SK-N-SH (cell line): ENCODE data around the gene C10orf90. TPM values are rescaled to one million over a fixed set of nuclear protein-coding genes. Genes with fewer than 3 reads are reported as not detected.

Source experiments
- CTCF ChIA-PET: fragments of 300-600, 350-600 bp; formaldehyde crosslinking; extraction: SDS; loops from one replicate; lab custom pipeline; 2021; lab: Yijun Ruan, JAX
- POLR2A ChIA-PET: fragments of 350-600 bp; sonication (Branson Sonifier 250); formaldehyde crosslinking; extraction: SDS; loops from one replicate; lab custom pipeline; 2020; ENCODE audit warnings: antibody characterized with exemption, inconsistent platforms; lab: Yijun Ruan, JAX
- DNase-seq: peaks from one replicate; pipeline ENCODE4 v3.0.0; 2012
- H2AFZ ChIP-seq: fragments of 200-600 bp; sonication (generic); 2 replicates; pipeline ENCODE4 v1.8.1; 2016; ENCODE audit warnings: antibody characterized with exemption, mild to moderate bottlenecking, low read depth
- H3F3A ChIP-seq: fragments of 200-600 bp; sonication (generic); replicated peaks from 2 replicates; pipeline ENCODE3; 2016; ENCODE audit warnings: antibody characterized with exemption, mild to moderate bottlenecking; ENCODE audit not compliant: insufficient read depth
- H3K27ac ChIP-seq, 2 experiments: fragments of 200-500 bp in 1 of 2; fragments of 200-600 bp in 1 of 2; sonication (Bioruptor generic) in 1 of 2; sonication (generic), shearing (Covaris generic) in 1 of 2; 2 replicates each; pipeline versions ENCODE4 v1.5.1 to v1.6.1; 2014 to 2016; ENCODE audit warnings: low read depth in 2 of 2, inconsistent platforms in 1 of 2, low read length in 1 of 2, mild to moderate bottlenecking in 1 of 2, mixed read lengths in 1 of 2
- H3K27me3 ChIP-seq: fragments of 200-600 bp; sonication (generic), shearing (Covaris generic); 2 replicates; pipeline ENCODE4 v1.6.1; 2016; ENCODE audit warnings: mixed run types; ENCODE audit not compliant: insufficient read depth
- H3K36me3 ChIP-seq, 2 experiments: fragments of 200-500 bp in 1 of 2; fragments of 200-600 bp in 1 of 2; sonication (Bioruptor generic) in 1 of 2; sonication (generic) in 1 of 2; replicated peaks in 1 of 2; 2 replicates each; pipeline versions ENCODE3 to v1.5.1; 2014 to 2016; ENCODE audit warnings: low read length in 1 of 2, mild to moderate bottlenecking in 1 of 2; ENCODE audit not compliant: insufficient read depth in 2 of 2, control insufficient read depth in 1 of 2
- H3K4me1 ChIP-seq, 2 experiments: fragments of 200-500 bp in 1 of 2; fragments of 200-600 bp in 1 of 2; sonication (Bioruptor generic) in 1 of 2; sonication (generic), shearing (Covaris generic) in 1 of 2; 2 replicates each; pipeline versions ENCODE4 v1.5.1 to v1.6.1; 2014 to 2016; ENCODE audit warnings: low read depth in 1 of 2, low read length in 1 of 2, mixed run types in 1 of 2; ENCODE audit not compliant: insufficient read depth in 2 of 2, control insufficient read depth in 1 of 2
- H3K4me2 ChIP-seq: fragments of 200-600 bp; sonication (generic), shearing (Covaris generic); 2 replicates; pipeline ENCODE4 v1.6.1; 2017; ENCODE audit warnings: mixed run types
- H3K4me3 ChIP-seq, 2 experiments: fragments of 200-500 bp in 1 of 2; fragments of 200-600 bp in 1 of 2; sonication (Bioruptor generic) in 1 of 2; sonication (generic), shearing (Covaris generic) in 1 of 2; 2 replicates each; pipeline versions ENCODE4 v1.5.1 to v1.8.1; 2014 to 2016; ENCODE audit warnings: low read depth in 2 of 2, inconsistent platforms in 1 of 2, low read length in 1 of 2, mild to moderate bottlenecking in 1 of 2, mixed read lengths in 1 of 2, moderate library complexity in 1 of 2
- H3K79me2 ChIP-seq: fragments of 200-600 bp; sonication (generic); 2 replicates; pipeline ENCODE4 v1.8.1; 2017; ENCODE audit warnings: mild to moderate bottlenecking; ENCODE audit not compliant: insufficient read depth
- H3K9ac ChIP-seq: fragments of 200-600 bp; sonication (generic); 2 replicates; pipeline ENCODE4 v1.6.1; 2017; ENCODE audit warnings: mixed run types
- H3K9me2 ChIP-seq: fragments of 200-600 bp; sonication (generic); 2 replicates; pipeline ENCODE4 v1.6.1; 2017; ENCODE audit warnings: mixed run types
- H3K9me3 ChIP-seq: fragments of 200-600 bp; sonication (generic); 2 replicates; pipeline ENCODE4 v1.6.1; 2017; ENCODE audit warnings: mixed run types, mild to moderate bottlenecking, moderate library complexity
- H4K20me1 ChIP-seq: fragments of 200-600 bp; sonication (generic); 2 replicates; pipeline ENCODE4 v1.6.1; 2017; ENCODE audit warnings: mild to moderate bottlenecking, mixed run types; ENCODE audit not compliant: insufficient read depth
- ELF1 ChIP-seq: IDR thresholded peaks from 2 replicates; pipeline ENCODE4 v1.4.0; 2012
- EP300 ChIP-seq, 2 experiments: IDR thresholded peaks; 2 replicates each; pipeline versions ENCODE4 v1.4.0 to v1.6.1; 2012; ENCODE audit warnings: borderline replicate concordance in 1 of 2, low read depth in 1 of 2, low read length in 1 of 2
- EZH2phosphoT487 ChIP-seq: fragments of 200-600 bp; sonication (generic); IDR thresholded peaks from 2 replicates; pipeline ENCODE4 v1.6.1; 2017; ENCODE audit warnings: low read depth, mixed run types, mild to moderate bottlenecking, antibody characterized with exemption, moderate library complexity, borderline replicate concordance
- FOSL2 ChIP-seq: IDR thresholded peaks from 2 replicates; pipeline ENCODE4 v1.4.0; 2012; ENCODE audit warnings: low read depth, mild to moderate bottlenecking, moderate library complexity, borderline replicate concordance
- FOXM1 ChIP-seq: IDR thresholded peaks from 2 replicates; pipeline ENCODE4 v1.4.0; 2012; ENCODE audit warnings: low read depth, mild to moderate bottlenecking
- GABPA ChIP-seq: IDR thresholded peaks from 2 replicates; pipeline ENCODE4 v1.4.0; 2012; ENCODE audit warnings: low read depth, mild to moderate bottlenecking
- JUND ChIP-seq: IDR thresholded peaks from 2 replicates; pipeline ENCODE4 v1.4.0; 2012
- MXI1 ChIP-seq: IDR thresholded peaks from 2 replicates; pipeline ENCODE4 v1.6.1; 2012; ENCODE audit warnings: mild to moderate bottlenecking, low read depth, low read length, improper control_type of control experiment
- NRF1 ChIP-seq: IDR thresholded peaks from 2 replicates; pipeline ENCODE4 v1.6.1; 2012; ENCODE audit warnings: low read depth, mild to moderate bottlenecking, low read length
- RAD21 ChIP-seq: IDR thresholded peaks from 2 replicates; pipeline ENCODE4 v1.6.1; 2012; ENCODE audit warnings: mild to moderate bottlenecking, low read length
- RCOR1 ChIP-seq: fragments of 150-350 bp; IDR thresholded peaks from 2 replicates; pipeline ENCODE4 v1.6.1; 2017; ENCODE audit warnings: antibody characterized with exemption, low read length
- RFX5 ChIP-seq: IDR thresholded peaks from 2 replicates; pipeline ENCODE4 v1.6.1; 2012; ENCODE audit warnings: mild to moderate bottlenecking, improper control_type of control experiment, low read length
- TAF1 ChIP-seq: IDR thresholded peaks from 2 replicates; pipeline ENCODE4 v1.6.1; 2012; ENCODE audit warnings: low read depth, mild to moderate bottlenecking, low read length, moderate library complexity, borderline replicate concordance
- TEAD4 ChIP-seq: IDR thresholded peaks from 2 replicates; pipeline ENCODE4 v1.4.0; 2012; ENCODE audit warnings: mild to moderate bottlenecking, borderline replicate concordance; ENCODE audit not compliant: insufficient read depth
- WGBS: methylation state at CpG from one replicate; pipeline ENCODE4 v1.1.6; 2017; ENCODE audit warnings: low lambda C conversion rate; 5-methylcytosine and 5-hydroxymethylcytosine counted together
- polyA plus RNA-seq, 3 experiments: library from polyadenylated mRNA; depleted of rRNA; stranded (reverse); fragments of >200 nt; gene quantifications; 2 replicates each; pipeline ENCODE4 v1.2.3, GENCODE V29; 2012
- TF ChIP-seq, protein P1 (sequence below): IDR thresholded peaks from 2 replicates; pipeline ENCODE4 v1.6.1; 2012; ENCODE audit warnings: mild to moderate bottlenecking, low read depth, low read length, moderate library complexity
- TF ChIP-seq, protein P2 (sequence below): fragments of 200-600 bp; sonication (generic); IDR thresholded peaks from 2 replicates; pipeline ENCODE4 v1.6.1; 2017; ENCODE audit warnings: antibody characterized with exemption, mild to moderate bottlenecking, moderate library complexity
- TF ChIP-seq, protein P3 (sequence below): IDR thresholded peaks from 2 replicates; pipeline ENCODE4; 2012
- TF ChIP-seq, protein P4 (sequence below): fragments of 150-350 bp; IDR thresholded peaks from 2 replicates; pipeline ENCODE4 v1.6.1; 2017; ENCODE audit warnings: antibody characterized with exemption, low read length, low read depth, borderline replicate concordance

C10orf90 gene
- polyA plus RNA-seq, 1 of the 3 experiments (the other 2 are of a cell fraction), result 0.21 TPM

DNA sequence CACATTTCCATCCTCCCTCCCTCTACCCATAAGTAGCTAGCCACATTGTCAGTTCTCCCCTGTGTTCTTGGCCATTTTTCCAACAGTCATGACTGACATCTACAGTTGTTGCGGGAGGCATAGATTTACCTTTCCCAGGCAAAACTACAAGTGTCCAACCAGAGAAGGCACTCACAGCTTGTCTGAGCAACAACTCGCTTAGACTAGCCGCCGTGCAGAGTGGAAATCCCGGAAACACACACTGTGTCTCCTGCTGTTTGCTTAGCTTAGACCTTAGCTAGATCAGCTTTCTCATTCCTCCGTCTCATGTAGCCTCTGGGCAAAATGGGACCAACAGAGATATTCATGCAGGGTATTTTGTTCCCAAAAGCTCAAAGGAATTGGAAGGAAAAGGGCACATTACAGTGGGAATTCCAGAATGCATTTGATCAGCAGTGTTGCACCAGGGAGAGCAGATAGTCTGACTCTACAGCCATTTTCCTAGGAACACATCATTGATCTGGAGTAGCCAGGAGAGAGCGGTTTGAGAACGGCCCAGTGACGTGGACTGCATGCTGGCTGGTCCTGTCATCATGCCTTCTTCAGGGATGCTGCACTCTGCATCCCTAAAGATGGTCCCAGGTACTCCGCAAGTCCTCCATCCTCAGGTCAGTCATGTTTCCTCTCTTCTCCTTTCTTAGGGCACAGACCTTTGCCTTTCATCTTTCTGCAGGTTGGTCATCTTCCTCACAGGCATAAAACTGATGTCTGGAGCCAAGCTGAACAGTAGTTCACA is 89.4 kb downstream of the C10orf90 start:
- DNase-seq, result no peak
- Histone ChIP-seq H3K9ac (no peak overlapping the region), H3K79me2 (no peaks in the 10 kb centered on the region), H2AFZ (no peak overlapping the region), H3K4me3 (no peak overlapping the region), H3K4me1 (no peaks in the 10 kb centered on the region), H3K9me3 (no peaks in the 10 kb centered on the region), H3K4me2 (no peak overlapping the region), H3K36me3 (no peaks in the 10 kb centered on the region), H3K9me2 (no peaks in the 10 kb centered on the region), H3K27me3 (no peaks in the 10 kb centered on the region), H3K27ac (no peak overlapping the region), H3F3A (no peaks in the 10 kb centered on the region), H4K20me1 (no peaks in the 10 kb centered on the region)
- POLR2A ChIA-PET, result no interaction called here
- CTCF ChIA-PET, result interaction anchor here (1.0 to 1.4 kb wide), 2 partner anchors 17 to 20 kb away, joined by 3 to 5 read pairs; no protein-coding TSS in a partner anchor
- WGBS, result 55% methylated on average over 10 of the region's 10 CpGs
- TF ChIP-seq, protein P1, sequence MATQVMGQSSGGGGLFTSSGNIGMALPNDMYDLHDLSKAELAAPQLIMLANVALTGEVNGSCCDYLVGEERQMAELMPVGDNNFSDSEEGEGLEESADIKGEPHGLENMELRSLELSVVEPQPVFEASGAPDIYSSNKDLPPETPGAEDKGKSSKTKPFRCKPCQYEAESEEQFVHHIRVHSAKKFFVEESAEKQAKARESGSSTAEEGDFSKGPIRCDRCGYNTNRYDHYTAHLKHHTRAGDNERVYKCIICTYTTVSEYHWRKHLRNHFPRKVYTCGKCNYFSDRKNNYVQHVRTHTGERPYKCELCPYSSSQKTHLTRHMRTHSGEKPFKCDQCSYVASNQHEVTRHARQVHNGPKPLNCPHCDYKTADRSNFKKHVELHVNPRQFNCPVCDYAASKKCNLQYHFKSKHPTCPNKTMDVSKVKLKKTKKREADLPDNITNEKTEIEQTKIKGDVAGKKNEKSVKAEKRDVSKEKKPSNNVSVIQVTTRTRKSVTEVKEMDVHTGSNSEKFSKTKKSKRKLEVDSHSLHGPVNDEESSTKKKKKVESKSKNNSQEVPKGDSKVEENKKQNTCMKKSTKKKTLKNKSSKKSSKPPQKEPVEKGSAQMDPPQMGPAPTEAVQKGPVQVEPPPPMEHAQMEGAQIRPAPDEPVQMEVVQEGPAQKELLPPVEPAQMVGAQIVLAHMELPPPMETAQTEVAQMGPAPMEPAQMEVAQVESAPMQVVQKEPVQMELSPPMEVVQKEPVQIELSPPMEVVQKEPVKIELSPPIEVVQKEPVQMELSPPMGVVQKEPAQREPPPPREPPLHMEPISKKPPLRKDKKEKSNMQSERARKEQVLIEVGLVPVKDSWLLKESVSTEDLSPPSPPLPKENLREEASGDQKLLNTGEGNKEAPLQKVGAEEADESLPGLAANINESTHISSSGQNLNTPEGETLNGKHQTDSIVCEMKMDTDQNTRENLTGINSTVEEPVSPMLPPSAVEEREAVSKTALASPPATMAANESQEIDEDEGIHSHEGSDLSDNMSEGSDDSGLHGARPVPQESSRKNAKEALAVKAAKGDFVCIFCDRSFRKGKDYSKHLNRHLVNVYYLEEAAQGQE, result no peak
- TF ChIP-seq FOXM1 (no peak), EZH2phosphoT487 (no peak), TEAD4 (no peak), TAF1 (no peak), ELF1 (no peak), GABPA (no peak), MXI1 (no peak), RFX5 (no peak), NRF1 (no peak), RCOR1 (no peak), RAD21 (no peak), EP300 (IDR thresholded peaks at IDR 0.05; ENCODE audit: borderline replicate concordance in 1 of 2, low read depth in 1 of 2, low read length in 1 of 2) (no peak), JUND (no peak), FOSL2 (no peak)
- TF ChIP-seq, protein P2, sequence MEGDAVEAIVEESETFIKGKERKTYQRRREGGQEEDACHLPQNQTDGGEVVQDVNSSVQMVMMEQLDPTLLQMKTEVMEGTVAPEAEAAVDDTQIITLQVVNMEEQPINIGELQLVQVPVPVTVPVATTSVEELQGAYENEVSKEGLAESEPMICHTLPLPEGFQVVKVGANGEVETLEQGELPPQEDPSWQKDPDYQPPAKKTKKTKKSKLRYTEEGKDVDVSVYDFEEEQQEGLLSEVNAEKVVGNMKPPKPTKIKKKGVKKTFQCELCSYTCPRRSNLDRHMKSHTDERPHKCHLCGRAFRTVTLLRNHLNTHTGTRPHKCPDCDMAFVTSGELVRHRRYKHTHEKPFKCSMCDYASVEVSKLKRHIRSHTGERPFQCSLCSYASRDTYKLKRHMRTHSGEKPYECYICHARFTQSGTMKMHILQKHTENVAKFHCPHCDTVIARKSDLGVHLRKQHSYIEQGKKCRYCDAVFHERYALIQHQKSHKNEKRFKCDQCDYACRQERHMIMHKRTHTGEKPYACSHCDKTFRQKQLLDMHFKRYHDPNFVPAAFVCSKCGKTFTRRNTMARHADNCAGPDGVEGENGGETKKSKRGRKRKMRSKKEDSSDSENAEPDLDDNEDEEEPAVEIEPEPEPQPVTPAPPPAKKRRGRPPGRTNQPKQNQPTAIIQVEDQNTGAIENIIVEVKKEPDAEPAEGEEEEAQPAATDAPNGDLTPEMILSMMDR, result no peak
- TF ChIP-seq, protein P3, sequence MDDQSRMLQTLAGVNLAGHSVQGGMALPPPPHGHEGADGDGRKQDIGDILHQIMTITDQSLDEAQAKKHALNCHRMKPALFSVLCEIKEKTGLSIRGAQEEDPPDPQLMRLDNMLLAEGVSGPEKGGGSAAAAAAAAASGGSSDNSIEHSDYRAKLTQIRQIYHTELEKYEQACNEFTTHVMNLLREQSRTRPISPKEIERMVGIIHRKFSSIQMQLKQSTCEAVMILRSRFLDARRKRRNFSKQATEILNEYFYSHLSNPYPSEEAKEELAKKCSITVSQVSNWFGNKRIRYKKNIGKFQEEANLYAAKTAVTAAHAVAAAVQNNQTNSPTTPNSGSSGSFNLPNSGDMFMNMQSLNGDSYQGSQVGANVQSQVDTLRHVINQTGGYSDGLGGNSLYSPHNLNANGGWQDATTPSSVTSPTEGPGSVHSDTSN, result no peak
- TF ChIP-seq, protein P4, sequence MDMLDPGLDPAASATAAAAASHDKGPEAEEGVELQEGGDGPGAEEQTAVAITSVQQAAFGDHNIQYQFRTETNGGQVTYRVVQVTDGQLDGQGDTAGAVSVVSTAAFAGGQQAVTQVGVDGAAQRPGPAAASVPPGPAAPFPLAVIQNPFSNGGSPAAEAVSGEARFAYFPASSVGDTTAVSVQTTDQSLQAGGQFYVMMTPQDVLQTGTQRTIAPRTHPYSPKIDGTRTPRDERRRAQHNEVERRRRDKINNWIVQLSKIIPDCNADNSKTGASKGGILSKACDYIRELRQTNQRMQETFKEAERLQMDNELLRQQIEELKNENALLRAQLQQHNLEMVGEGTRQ, result no peak
